Temporal lobe (tissue), 1 donor: ENCODE results near the gene CREBL2. TPM values are rescaled to one million over a fixed set of nuclear protein-coding genes. Genes with fewer than 3 reads are reported as not detected.

Experiments used
- total RNA-seq: library from RNA; depleted of rRNA; stranded (reverse); fragments of >200 nt; gene quantifications from one replicate; pipeline ENCODE4 v1.2.3, GENCODE V29; 2014

The CREBL2 gene
- total RNA-seq, 1 donor from 2014 or later, result 24.3 TPM

Other genes starting within 250 kb of the CREBL2 start
- 10.6 TPM for gene DUSP16, start 49.0 kb upstream of the CREBL2 start, total RNA-seq
- 17.0 TPM for gene GPR19, start 84.3 kb downstream of the CREBL2 start, total RNA-seq
- gene CDKN1B, start 105.5 kb downstream of the CREBL2 start, total RNA-seq, result 107 TPM
- 31.2 TPM for gene APOLD1, start 173.8 kb downstream of the CREBL2 start, total RNA-seq
- 44.3 TPM for gene DDX47, start 201.5 kb downstream of the CREBL2 start, total RNA-seq